ENCODE data around the gene TSPO2.

DNA sequence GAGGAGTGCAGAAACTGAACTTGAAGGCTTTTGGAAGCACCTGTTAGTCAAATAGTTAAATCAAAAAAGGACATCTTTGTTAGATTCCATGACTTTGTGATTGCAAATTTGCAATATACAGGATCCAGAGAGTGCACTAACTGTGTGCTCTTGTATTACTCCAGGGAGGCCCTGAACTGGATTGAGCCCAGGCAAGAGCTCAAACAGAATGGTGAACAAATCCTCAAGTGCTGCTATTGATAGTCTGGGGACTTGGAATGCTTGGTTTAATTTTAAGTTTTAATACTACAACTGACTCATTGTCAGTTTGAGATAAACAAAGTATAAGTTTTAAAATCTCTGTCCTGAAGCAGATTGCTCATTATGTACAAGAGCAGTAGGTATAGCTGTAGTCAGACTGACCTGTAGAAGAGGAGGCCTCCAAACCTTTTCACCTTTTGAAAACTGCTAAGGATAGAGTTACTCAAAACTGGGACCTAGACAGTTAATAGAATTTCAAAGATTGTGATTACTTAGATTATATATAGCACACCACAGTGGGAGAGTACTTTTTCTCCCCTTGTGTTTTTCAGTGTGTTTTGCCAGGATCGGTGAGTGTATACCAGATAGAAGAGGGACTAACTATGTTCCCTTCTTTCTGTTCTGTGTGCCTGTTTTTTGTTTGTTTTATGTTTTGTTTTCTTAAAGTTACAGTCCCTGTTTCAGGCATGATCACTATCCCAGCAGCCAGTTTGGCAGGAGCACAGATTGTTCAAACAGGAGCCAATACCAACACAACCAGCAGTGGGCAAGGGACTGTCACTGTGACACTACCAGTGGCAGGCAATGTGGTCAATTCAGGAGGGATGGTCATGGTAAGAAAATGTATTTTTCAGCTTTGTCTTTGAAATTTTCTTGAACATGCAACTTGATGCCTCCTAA is 48.8 kb downstream of the TSPO2 start:
- TF ChIP-seq, protein P1, sequence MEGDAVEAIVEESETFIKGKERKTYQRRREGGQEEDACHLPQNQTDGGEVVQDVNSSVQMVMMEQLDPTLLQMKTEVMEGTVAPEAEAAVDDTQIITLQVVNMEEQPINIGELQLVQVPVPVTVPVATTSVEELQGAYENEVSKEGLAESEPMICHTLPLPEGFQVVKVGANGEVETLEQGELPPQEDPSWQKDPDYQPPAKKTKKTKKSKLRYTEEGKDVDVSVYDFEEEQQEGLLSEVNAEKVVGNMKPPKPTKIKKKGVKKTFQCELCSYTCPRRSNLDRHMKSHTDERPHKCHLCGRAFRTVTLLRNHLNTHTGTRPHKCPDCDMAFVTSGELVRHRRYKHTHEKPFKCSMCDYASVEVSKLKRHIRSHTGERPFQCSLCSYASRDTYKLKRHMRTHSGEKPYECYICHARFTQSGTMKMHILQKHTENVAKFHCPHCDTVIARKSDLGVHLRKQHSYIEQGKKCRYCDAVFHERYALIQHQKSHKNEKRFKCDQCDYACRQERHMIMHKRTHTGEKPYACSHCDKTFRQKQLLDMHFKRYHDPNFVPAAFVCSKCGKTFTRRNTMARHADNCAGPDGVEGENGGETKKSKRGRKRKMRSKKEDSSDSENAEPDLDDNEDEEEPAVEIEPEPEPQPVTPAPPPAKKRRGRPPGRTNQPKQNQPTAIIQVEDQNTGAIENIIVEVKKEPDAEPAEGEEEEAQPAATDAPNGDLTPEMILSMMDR (conservative IDR thresholded peaks at IDR 0.05 in 1 of 2, IDR thresholded peaks at IDR 0.05 in 1 of 2; ENCODE audit: low read depth in 1 of 2, low read length in 2 of 2) = no peak
- TF ChIP-seq EZH2 (IDR thresholded peaks at IDR 0.05; ENCODE audit: low read length, missing control alignments) = no peak
